HG03060 (cell line): ENCODE measurements around the gene FOXE1.

Experiments used
- ATAC-seq: cut with Tn5 transposase; IDR thresholded peaks from one replicate; pipeline ENCODE4 v1.9.1; 2021; ENCODE audit warnings: low read depth, moderate number of reproducible peaks; ENCODE audit not compliant: unreplicated experiment

FOXE1 gene

GRCh38 chr9:97847474-97848214, 5.4 kb upstream of the FOXE1 start:
- ATAC-seq, result no peak

GRCh38 chr9:97848215-97848479, 4.9 kb upstream of the FOXE1 start:
- no peak for ATAC-seq

- ATAC-seq, result no peak
Measured at GRCh38 chr9:97848480-97849237, 4.4 kb upstream of the FOXE1 start.

- no peak for ATAC-seq
Measured at GRCh38 chr9:97849980-97850379, 3.0 kb upstream of the FOXE1 start.

- no peak for ATAC-seq
Measured at GRCh38 chr9:97850746-97851445, 2.1 kb upstream of the FOXE1 start.

- no peak for ATAC-seq
Measured at GRCh38 chr9:97851446-97851883, 1.6 kb upstream of the FOXE1 start.

GRCh38 chr9:97852001-97852398, 1.0 kb upstream of the FOXE1 start:
- ATAC-seq, result no peak

- ATAC-seq, result no peak
Measured at GRCh38 chr9:97852399-97853055, 499 bp upstream of the FOXE1 start.

- no peak for ATAC-seq
Measured at GRCh38 chr9:97853844-97854695, 1.0 kb downstream of the FOXE1 start.

GRCh38 chr9:97854696-97855485, 1.9 kb downstream of the FOXE1 start:
- no peak for ATAC-seq

GRCh38 chr9:97855486-97855875, 2.5 kb downstream of the FOXE1 start:
- no peak for ATAC-seq

- ATAC-seq, result no peak
Measured at GRCh38 chr9:97855899-97856298, 2.9 kb downstream of the FOXE1 start.

- ATAC-seq, result no peak
Measured at GRCh38 chr9:97856857-97857605, 4.0 kb downstream of the FOXE1 start.

GRCh38 chr9:97857606-97858392, 4.8 kb downstream of the FOXE1 start:
- ATAC-seq, result no peak

- ATAC-seq, result no peak
Measured at GRCh38 chr9:97858393-97858713, 5.3 kb downstream of the FOXE1 start.

GRCh38 chr9:97858826-97859225, 5.8 kb downstream of the FOXE1 start:
- ATAC-seq, result no peak

GRCh38 chr9:97859346-97859745, 6.3 kb downstream of the FOXE1 start:
- ATAC-seq, result no peak

- no peak for ATAC-seq
Measured at GRCh38 chr9:97860451-97861147, 7.6 kb downstream of the FOXE1 start.
